DMS114 treated with DMSO at 0.1 percent for 48 hours (cell line): ENCODE data around the gene AP2A1.

Source experiments
- DNase-seq: peaks from one replicate; lab custom pipeline; 2025; ENCODE audit not compliant: unreplicated experiment; lab: John Stamatoyannopoulos, UW

Gene AP2A1

GRCh38 chr19:49792829-49793560, 26.2 kb downstream of the AP2A1 start:
- DNase-seq: no peak

- no peak for DNase-seq
Observed at GRCh38 chr19:49793561-49793840, 26.7 kb downstream of the AP2A1 start.

GRCh38 chr19:49795615-49796014, 28.8 kb downstream of the AP2A1 start:
- no peak for DNase-seq

- DNase-seq: no peak
Observed at GRCh38 chr19:49798574-49798973, 31.8 kb downstream of the AP2A1 start.

- DNase-seq: no peak
Observed at GRCh38 chr19:49799271-49799797, 32.5 kb downstream of the AP2A1 start.

- no peak for DNase-seq
Observed at GRCh38 chr19:49799798-49800376, 33.1 kb downstream of the AP2A1 start.

- no peak for DNase-seq
Observed at GRCh38 chr19:49800771-49801170, 34.0 kb downstream of the AP2A1 start.

- no peak for DNase-seq
Observed at GRCh38 chr19:49801401-49801888, 34.6 kb downstream of the AP2A1 start.

GRCh38 chr19:49801966-49802661, 35.3 kb downstream of the AP2A1 start:
- DNase-seq: peak; percentile 49

- DNase-seq: no peak
Observed at GRCh38 chr19:49802836-49803528, 36.2 kb downstream of the AP2A1 start.

GRCh38 chr19:49803529-49803856, 36.7 kb downstream of the AP2A1 start:
- DNase-seq: no peak

GRCh38 chr19:49805822-49806619, 39.2 kb downstream of the AP2A1 start:
- DNase-seq: no peak

GRCh38 chr19:49806620-49806959, 39.8 kb downstream of the AP2A1 start:
- no peak for DNase-seq

- no peak for DNase-seq
Observed at GRCh38 chr19:49807058-49807903, 40.5 kb downstream of the AP2A1 start.

- no peak for DNase-seq
Observed at GRCh38 chr19:49807904-49808675, 41.3 kb downstream of the AP2A1 start.

- DNase-seq: no peak
Observed at GRCh38 chr19:49808711-49809159, 41.9 kb downstream of the AP2A1 start.

- no peak for DNase-seq
Observed at GRCh38 chr19:49809160-49809940, 42.5 kb downstream of the AP2A1 start.

- DNase-seq: no peak
Observed at GRCh38 chr19:49809941-49810389, 43.2 kb downstream of the AP2A1 start.
